ENCODE data around the gene GBP4. TPM values are rescaled to one million over a fixed set of nuclear protein-coding genes. Genes with fewer than 3 reads are reported as not detected.

Gene GBP4
- total RNA-seq, 4 donors from 2014 or later = 4.4 to 11.6 (median 5.8) TPM

- TF ChIP-seq CTCF (IDR thresholded peaks at IDR 0.05) (no peak), POLR2A (IDR thresholded peaks at IDR 0.05) (no peak)
- Histone ChIP-seq H3K4me3 (no peak overlapping the region), H3K9me3 (no peaks in the 10 kb centered on the region), H3K27me3 (no peaks in the 10 kb centered on the region), H3K36me3 (no peaks in the 10 kb centered on the region), H3K4me1 (no peaks in the 10 kb centered on the region), H3K27ac (no peak overlapping the region)
- DNase-seq = no peak
Observed at GRCh38 chr1:89211035-89211634, 12.4 kb upstream of the GBP4 start.

- DNase-seq = no peak
- H3K27me3 ChIP-seq = no peaks in the 10 kb centered on the region
- H3K9me3 ChIP-seq = peaks cover 0 to 5% (median 0%) of the 10 kb centered on the region in 4 donors
- no peak overlapping the region for H3K27ac ChIP-seq
- no peak overlapping the region for H3K4me3 ChIP-seq
- H3K36me3 ChIP-seq = no peaks in the 10 kb centered on the region
- no peaks in the 10 kb centered on the region for H3K4me1 ChIP-seq
- TF ChIP-seq POLR2A (IDR thresholded peaks at IDR 0.05) (no peak), CTCF (IDR thresholded peaks at IDR 0.05) (no peak)
Observed at GRCh38 chr1:89206373-89206772, 7.6 kb upstream of the GBP4 start.

- TF ChIP-seq CTCF (IDR thresholded peaks at IDR 0.05) = no peak
- TF ChIP-seq POLR2A (IDR thresholded peaks at IDR 0.05) = no peak
- Histone ChIP-seq H3K4me3 (no peak overlapping the region), H3K27me3 (no peaks in the 10 kb centered on the region), H3K36me3 (no peaks in the 10 kb centered on the region), H3K9me3 (peaks cover 0 to 5% (median 0%) of the 10 kb centered on the region in 4 donors), H3K4me1 (peaks cover 0 to 8% (median 0%) of the 10 kb centered on the region in 4 donors), H3K27ac (no peak overlapping the region)
- DNase-seq = no peak
Observed at GRCh38 chr1:89203166-89203565, 4.4 kb upstream of the GBP4 start.

GRCh38 chr1:89201106-89201794, 2.5 kb upstream of the GBP4 start:
- Histone ChIP-seq H3K9me3 (peaks cover 0 to 5% (median 0%) of the 10 kb centered on the region in 4 donors), H3K27me3 (no peaks in the 10 kb centered on the region), H3K27ac (peak overlapping the region in 1 of 4 donors; percentile 18), H3K36me3 (no peaks in the 10 kb centered on the region), H3K4me1 (peaks cover 0 to 8% (median 0%) of the 10 kb centered on the region in 4 donors), H3K4me3 (no peak overlapping the region)
- peak in 1 of 3 donors; percentile 17 for DNase-seq
- TF ChIP-seq CTCF (IDR thresholded peaks at IDR 0.05) (no peak), POLR2A (IDR thresholded peaks at IDR 0.05) (no peak)

GRCh38 chr1:89200663-89201062, 1.9 kb upstream of the GBP4 start:
- no peak for DNase-seq
- Histone ChIP-seq H3K4me3 (no peak overlapping the region), H3K27ac (peak overlapping the region in 1 of 4 donors; percentile 18), H3K27me3 (no peaks in the 10 kb centered on the region), H3K4me1 (peaks cover 0 to 8% (median 0%) of the 10 kb centered on the region in 4 donors), H3K36me3 (no peaks in the 10 kb centered on the region), H3K9me3 (peaks cover 0 to 5% (median 0%) of the 10 kb centered on the region in 4 donors)
- TF ChIP-seq CTCF (IDR thresholded peaks at IDR 0.05) (no peak), POLR2A (IDR thresholded peaks at IDR 0.05) (no peak)
